H1 (cell line): Measurements from ENCODE around the gene OR2T11. TPM values are rescaled to one million over a fixed set of nuclear protein-coding genes. Genes with fewer than 3 reads are reported as not detected.

Experiments
- CTCF ChIA-PET: fragments of 300-600 bp; sonication (Branson Sonifier 250); formaldehyde crosslinking; loops from one replicate; lab custom pipeline; 2021; ENCODE audit not compliant: partially characterized antibody; lab: Charles Lee
- POLR2A ChIA-PET: fragments of 300-600 bp; sonication (Branson Sonifier 250); formaldehyde crosslinking; loops from one replicate; lab custom pipeline; 2021; ENCODE audit warnings: inconsistent platforms; ENCODE audit not compliant: partially characterized antibody; lab: Charles Lee
- DNase-seq, 2 experiments: peaks; one replicate each; pipeline versions ENCODE4 v3.0.0 to v3.0.0-alpha.2; 2010 to 2022; ENCODE audit warnings: low spot score in 2 of 2, low read depth in 1 of 2, mixed read lengths in 1 of 2
- FAIRE-seq: peaks from 2 replicates; lab custom pipeline; 2011; peaks lifted over from hg19 to GRCh38; lab: Jason Lieb, UNC
- H2AFZ ChIP-seq: 2 replicates; pipeline ENCODE4 v1.8.1; 2012; ENCODE audit warnings: low read length, inconsistent platforms
- H2AK5ac ChIP-seq: 2 replicates; pipeline ENCODE4 v1.6.1; 2013; ENCODE audit warnings: low read depth, low read length
- H2BK120ac ChIP-seq: replicated peaks from 2 replicates; pipeline ENCODE3; 2013; ENCODE audit warnings: low read depth, low read length, inconsistent platforms
- H2BK12ac ChIP-seq: 2 replicates; pipeline ENCODE4 v1.6.1; 2013; ENCODE audit warnings: low read depth, low read length
- H2BK15ac ChIP-seq: 2 replicates; pipeline ENCODE4 v1.6.1; 2013; ENCODE audit warnings: low read length
- H2BK20ac ChIP-seq: 2 replicates; pipeline ENCODE4 v1.6.1; 2013; ENCODE audit warnings: low read length
- H2BK5ac ChIP-seq: 2 replicates; pipeline ENCODE4 v1.6.1; 2013; ENCODE audit warnings: low read depth, low read length
- H3K14ac ChIP-seq: 2 replicates; pipeline ENCODE4 v1.6.1; 2013; ENCODE audit warnings: inconsistent platforms; ENCODE audit not compliant: insufficient read length
- H3K18ac ChIP-seq: 2 replicates; pipeline ENCODE4 v1.6.1; 2013; ENCODE audit warnings: low read length; ENCODE audit errors: extremely low read depth
- H3K23ac ChIP-seq: 2 replicates; pipeline ENCODE4 v1.6.1; 2013; ENCODE audit warnings: inconsistent platforms; ENCODE audit not compliant: insufficient read length
- H3K23me2 ChIP-seq: 2 replicates; pipeline ENCODE4 v1.6.1; 2013; ENCODE audit warnings: low read depth, low read length
- H3K27ac ChIP-seq: 2 replicates; pipeline ENCODE4 v1.6.1; 2011; ENCODE audit warnings: low read depth, low read length, inconsistent platforms
- H3K27me3 ChIP-seq, 4 experiments: replicated peaks in 1 of 4; 1 replicate in 1 of 4; 2 replicates in 3 of 4; pipeline versions ENCODE4 v1.6.1 to v1.8.1; 2011 to 2013; ENCODE audit warnings: low read length in 3 of 4, mild to moderate bottlenecking in 3 of 4, inconsistent platforms in 2 of 4, mixed read lengths in 2 of 4, moderate library complexity in 1 of 4; ENCODE audit not compliant: control insufficient read depth in 3 of 4, insufficient read depth in 3 of 4; ENCODE audit errors: extremely low read depth in 1 of 4
- H3K36me3 ChIP-seq, 4 experiments: 2 replicates each; pipeline versions ENCODE4 v1.6.1 to v1.8.1; 2011 to 2013; ENCODE audit warnings: mild to moderate bottlenecking in 4 of 4, low read length in 3 of 4, moderate library complexity in 2 of 4, control low read depth in 1 of 4, inconsistent platforms in 1 of 4; ENCODE audit not compliant: insufficient read depth in 4 of 4, control insufficient read depth in 2 of 4
- H3K4ac ChIP-seq: replicated peaks from 2 replicates; pipeline ENCODE3; 2013; ENCODE audit warnings: low read length, low read depth, mixed read lengths, inconsistent platforms; ENCODE audit not compliant: insufficient read length
- H3K4me1 ChIP-seq, 4 experiments: replicated peaks in 1 of 4; 1 replicate in 1 of 4; 2 replicates in 3 of 4; pipeline versions ENCODE4 v1.6.1 to v1.8.1; 2011 to 2013; ENCODE audit warnings: low read length in 3 of 4, inconsistent platforms in 2 of 4, mixed read lengths in 1 of 4; ENCODE audit not compliant: insufficient read depth in 4 of 4, control insufficient read depth in 3 of 4
- H3K4me2 ChIP-seq, 2 experiments: 2 replicates each; pipeline versions ENCODE4 v1.6.1 to v1.8.1; 2011 to 2013; ENCODE audit warnings: low read depth in 2 of 2, low read length in 2 of 2, control low read depth in 1 of 2, inconsistent platforms in 1 of 2, mild to moderate bottlenecking in 1 of 2; ENCODE audit not compliant: insufficient read depth in 1 of 2
- H3K4me3 ChIP-seq, 4 experiments: fragments of 200-600, 300-600 bp in 1 of 4; sonication (generic), shearing (Covaris generic), sonication (Bioruptor Twin) in 1 of 4; 2 replicates each; pipeline versions ENCODE4 v1.5.1 to v1.8.1; 2011 to 2016; ENCODE audit warnings: low read length in 4 of 4, low read depth in 3 of 4, control low read depth in 2 of 4, inconsistent platforms in 2 of 4, mild to moderate bottlenecking in 2 of 4, mixed read lengths in 1 of 4, moderate library complexity in 1 of 4; ENCODE audit not compliant: insufficient read depth in 2 of 4; ENCODE audit errors: extremely low read depth in 1 of 4
- H3K56ac ChIP-seq: replicated peaks from 2 replicates; pipeline ENCODE3; 2013; ENCODE audit warnings: low read depth, mild to moderate bottlenecking, mixed read lengths, low read length, inconsistent platforms; ENCODE audit not compliant: insufficient read length
- H3K79me1 ChIP-seq: 2 replicates; pipeline ENCODE4 v1.6.1; 2013; ENCODE audit warnings: low read depth, low read length, control low read depth
- H3K79me2 ChIP-seq, 2 experiments: 2 replicates each; pipeline versions ENCODE4 v1.6.1 to v1.8.1; 2012 to 2013; ENCODE audit warnings: low read length in 2 of 2, mild to moderate bottlenecking in 2 of 2, inconsistent platforms in 1 of 2; ENCODE audit not compliant: insufficient read depth in 2 of 2, control insufficient read depth in 1 of 2
- H3K9ac ChIP-seq, 4 experiments: replicated peaks in 1 of 4; 1 replicate in 1 of 4; 2 replicates in 3 of 4; pipeline versions ENCODE4 v1.6.1 to v1.8.1; 2011 to 2013; ENCODE audit warnings: low read depth in 3 of 4, low read length in 3 of 4, control low read depth in 2 of 4, mild to moderate bottlenecking in 2 of 4, moderate library complexity in 2 of 4, inconsistent platforms in 1 of 4; ENCODE audit errors: extremely low read depth in 1 of 4
- H3K9me3 ChIP-seq, 2 experiments: 2 replicates each; pipeline versions ENCODE4 v1.6.1 to v1.8.1; 2012 to 2013; ENCODE audit warnings: mild to moderate bottlenecking in 2 of 2, moderate library complexity in 2 of 2, control low read depth in 1 of 2, inconsistent platforms in 1 of 2, low read depth in 1 of 2, low read length in 1 of 2, mixed read lengths in 1 of 2; ENCODE audit not compliant: insufficient read depth in 2 of 2
- H4K20me1 ChIP-seq, 2 experiments: replicated peaks in 1 of 2; 2 replicates each; pipeline versions ENCODE3 to v1.8.1; 2011 to 2013; ENCODE audit warnings: inconsistent platforms in 2 of 2, low read length in 2 of 2, mild to moderate bottlenecking in 1 of 2; ENCODE audit not compliant: insufficient read depth in 2 of 2, control insufficient read depth in 1 of 2
- H4K5ac ChIP-seq: 2 replicates; pipeline ENCODE4 v1.6.1; 2013; ENCODE audit warnings: low read length, low read depth, mixed read lengths, inconsistent platforms; ENCODE audit not compliant: insufficient read length
- H4K8ac ChIP-seq: 2 replicates; pipeline ENCODE4 v1.8.0; 2013; ENCODE audit warnings: mild to moderate bottlenecking, moderate library complexity, low read length, inconsistent platforms; ENCODE audit not compliant: insufficient read depth; ENCODE audit errors: extremely low read depth
- H4K91ac ChIP-seq: replicated peaks from 2 replicates; pipeline ENCODE3; 2013; ENCODE audit warnings: low read length, mixed read lengths, inconsistent platforms; ENCODE audit not compliant: insufficient read length
- ATF2 ChIP-seq: IDR thresholded peaks from 2 replicates; pipeline ENCODE4 v1.6.1; 2012; ENCODE audit warnings: low read length, inconsistent platforms
- GABPA ChIP-seq: IDR thresholded peaks from 2 replicates; pipeline ENCODE4 v1.6.1; 2011; ENCODE audit warnings: mild to moderate bottlenecking, low read length, moderate library complexity, borderline replicate concordance; ENCODE audit not compliant: insufficient read depth
- HDAC2 ChIP-seq, 2 experiments: fragments of 300-600 bp in 1 of 2; sonication (generic) in 1 of 2; IDR thresholded peaks; 2 replicates each; pipeline ENCODE4 v1.6.1; 2011 to 2012; ENCODE audit warnings: low read depth in 2 of 2, low read length in 2 of 2, mild to moderate bottlenecking in 2 of 2, moderate library complexity in 2 of 2, borderline replicate concordance in 1 of 2, inconsistent platforms in 1 of 2
- JUN ChIP-seq: IDR thresholded peaks from 2 replicates; pipeline ENCODE4 v1.6.1; 2011; ENCODE audit warnings: low read depth, mild to moderate bottlenecking, improper control_type of control experiment, low read length
- MAX ChIP-seq: IDR thresholded peaks from 2 replicates; pipeline ENCODE4 v1.6.1; 2012; ENCODE audit warnings: inconsistent platforms
- NRF1 ChIP-seq: IDR thresholded peaks from 2 replicates; pipeline ENCODE4 v1.6.1; 2011; ENCODE audit warnings: mild to moderate bottlenecking, low read depth, low read length, improper control_type of control experiment
- POLR2A ChIP-seq, 2 experiments: IDR thresholded peaks; 1 replicate in 1 of 2; 2 replicates in 1 of 2; pipeline ENCODE4 v1.6.1; 2011; ENCODE audit warnings: low read depth in 2 of 2, low read length in 2 of 2, mild to moderate bottlenecking in 2 of 2; ENCODE audit errors: control extremely low read depth in 1 of 2
- RNF2 ChIP-seq: fragments of 200-900, 300-1000 bp; sonication (generic); IDR thresholded peaks from 2 replicates; pipeline ENCODE4 v1.7.1; 2016; ENCODE audit warnings: borderline replicate concordance, low read depth, mild to moderate bottlenecking, antibody characterized with exemption, low read length; ENCODE audit not compliant: poor library complexity, severe bottlenecking; ENCODE audit errors: missing control alignments
- SIX5 ChIP-seq: IDR thresholded peaks from 2 replicates; pipeline ENCODE4 v1.6.1; 2011; ENCODE audit warnings: mild to moderate bottlenecking, low read depth, low read length
- SRF ChIP-seq: IDR thresholded peaks from 2 replicates; pipeline ENCODE4 v1.6.1; 2011; ENCODE audit warnings: mild to moderate bottlenecking, low read depth, low read length, moderate library complexity
- SUZ12 ChIP-seq: fragments of 200-600 bp; sonication (generic); IDR thresholded peaks from 2 replicates; pipeline ENCODE4 v1.6.1; 2012; ENCODE audit warnings: mild to moderate bottlenecking, inconsistent platforms, low read length, moderate library complexity, mixed read lengths
- TAF7 ChIP-seq: optimal IDR thresholded peaks from 2 replicates; pipeline ENCODE3; 2011; ENCODE audit warnings: low read depth, mild to moderate bottlenecking, inconsistent platforms, low read length, moderate library complexity, borderline replicate concordance
- WGBS, 2 experiments: shearing (Covaris generic) in 1 of 2; methylation state at CpG; one replicate each; pipeline versions ENCODE4 v1.1.6 to v1.1.7; 2013 to 2015; ENCODE audit warnings: low lambda C conversion rate in 2 of 2, mixed read lengths in 2 of 2, inconsistent platforms in 1 of 2, low coverage in 1 of 2, missing lambda C conversion rate in 1 of 2; ENCODE audit not compliant: insufficient replicate concordance in 2 of 2, insufficient coverage in 1 of 2, insufficient read length in 1 of 2; ENCODE audit errors: extremely low coverage in 1 of 2, missing lambda C conversion rate in 1 of 2; 5-methylcytosine and 5-hydroxymethylcytosine counted together
- polyA plus RNA-seq, 7 experiments: library from polyadenylated mRNA; depleted of rRNA in 3 of 7; stranded (reverse) in 5 of 7; unstranded in 2 of 7; fragments of >200 nt in 5 of 7; fragments of 200-250 nt in 2 of 7; gene quantifications; 1 replicate in 5 of 7; 2 replicates in 1 of 7; 4 replicates in 1 of 7; pipeline versions ENCODE4 v1.2.1 to v1.2.3, GENCODE V29; 2011 to 2013; ENCODE audit warnings: missing spikeins in 2 of 7, mixed read lengths in 2 of 7
- total RNA-seq: library from RNA; stranded (reverse); fragmentation: NEBNext Ultra II Directional; extraction: Animal tissue kit (Norgen Biotek cat#: 25700); gene quantifications from 2 replicates; pipeline ENCODE4 v1.2.1, GENCODE V29; 2021

OR2T11 gene
- total and polyA plus RNA-seq, 2 of the 8 experiments (the other 6 are each of a cell fraction or from before 2014, with no cell fraction given): not detected

- Histone ChIP-seq H2AK5ac (no peak overlapping the region), H3K23ac (no peak overlapping the region), H2BK20ac (no peak overlapping the region), H2AFZ (no peak overlapping the region), H2BK12ac (no peak overlapping the region), H3K23me2 (no peaks in the 10 kb centered on the region), H4K5ac (no peak overlapping the region), H4K91ac (no peak overlapping the region), H3K27me3 (no peaks in the 10 kb centered on the region), H3K14ac (no peak overlapping the region), H3K18ac (no peak overlapping the region), H3K4me1 (no peaks in the 10 kb centered on the region), H3K27ac (no peak overlapping the region), H3K36me3 (no peaks in the 10 kb centered on the region; a peak in 1 of 8 replicates), H3K4ac (no peak overlapping the region), H3K56ac (no peak overlapping the region), H2BK15ac (no peak overlapping the region), H3K4me2 (no peak overlapping the region), H3K4me3 (no peak overlapping the region), H2BK120ac (no peak overlapping the region), H4K20me1 (no peaks in the 10 kb centered on the region), H3K79me2 (no peaks in the 10 kb centered on the region), H4K8ac (no peak overlapping the region), H2BK5ac (no peak overlapping the region), H3K9me3 (peaks cover 41 to 52% of the 10 kb centered on the region in 2 experiments), H3K79me1 (no peaks in the 10 kb centered on the region), H3K9ac (no peak overlapping the region)
- FAIRE-seq (no peak), DNase-seq (no peak)
- ChIA-PET CTCF (interaction anchor here (0.8 to 1.3 kb wide), 2 partner anchors 14 to 160 kb away, joined by 3 to 4 read pairs; no protein-coding TSS in a partner anchor), POLR2A (no interaction called here)
- 95% methylated on average over 8 of the region's 8 CpGs; no CpG with 5 or more reads in 1 of the 2 experiments for WGBS, 2 experiments
- no peak for TF ChIP-seq POLR2A (IDR thresholded peaks at IDR 0.05; ENCODE audit: control extremely low read depth in 1 of 2, low read depth in 2 of 2, low read length in 2 of 2)
- TF ChIP-seq GABPA: no peak
- no peak for TF ChIP-seq RNF2
- no peak for TF ChIP-seq ATF2
- no peak for TF ChIP-seq SUZ12
- no peak for TF ChIP-seq JUN
- no peak for TF ChIP-seq SIX5
- TF ChIP-seq NRF1: no peak
- TF ChIP-seq HDAC2 (IDR thresholded peaks at IDR 0.05; ENCODE audit: borderline replicate concordance in 1 of 2, low read depth in 2 of 2, low read length in 2 of 2): no peak
- TF ChIP-seq TAF7: no peak
- TF ChIP-seq SRF: no peak
- no peak for TF ChIP-seq MAX
Measured at GRCh38 chr1:248681651-248682050, 46.8 kb upstream of the OR2T11 start.
